ENCODE data around the gene AOAH.

The AOAH gene

DNA sequence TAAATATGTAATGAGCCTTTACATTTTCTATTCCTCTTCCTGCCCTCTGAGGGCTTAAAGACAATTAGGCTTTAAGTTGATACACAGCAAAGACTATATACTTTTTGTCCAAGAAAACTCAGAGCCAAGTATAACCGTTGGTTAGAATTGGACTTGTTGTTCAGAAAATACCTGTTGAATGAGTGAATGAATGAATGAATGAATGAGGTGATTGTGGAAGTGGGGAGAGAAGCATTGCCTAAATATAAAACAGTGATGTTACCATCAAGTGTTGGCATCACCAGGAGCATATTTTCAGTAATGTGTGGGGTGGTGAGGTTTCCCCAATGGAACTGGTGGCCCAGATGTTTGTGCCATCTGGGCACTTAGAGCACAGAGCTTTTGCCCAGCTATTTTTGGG is 106.9 kb downstream of the AOAH start:
- Histone ChIP-seq H3K9me3 (ENCODE audit: insufficient read depth, low read depth, low read length) (no peaks in the 10 kb centered on the region), H3K27ac (ENCODE audit: low read length) (no peak overlapping the region), H3K4me3 (ENCODE audit: low read length) (no peak overlapping the region), H3K9ac (ENCODE audit: low read depth, low read length) (no peak overlapping the region), H3K4me1 (ENCODE audit: insufficient read depth, low read length) (peaks cover 12% of the 10 kb centered on the region; the same call in 1 of the 2 replicates), H3K36me3 (ENCODE audit: insufficient read depth, low read depth, low read length) (no peaks in the 10 kb centered on the region), H3K27me3 (ENCODE audit: insufficient read depth, low read length) (no peaks in the 10 kb centered on the region)

DNA sequence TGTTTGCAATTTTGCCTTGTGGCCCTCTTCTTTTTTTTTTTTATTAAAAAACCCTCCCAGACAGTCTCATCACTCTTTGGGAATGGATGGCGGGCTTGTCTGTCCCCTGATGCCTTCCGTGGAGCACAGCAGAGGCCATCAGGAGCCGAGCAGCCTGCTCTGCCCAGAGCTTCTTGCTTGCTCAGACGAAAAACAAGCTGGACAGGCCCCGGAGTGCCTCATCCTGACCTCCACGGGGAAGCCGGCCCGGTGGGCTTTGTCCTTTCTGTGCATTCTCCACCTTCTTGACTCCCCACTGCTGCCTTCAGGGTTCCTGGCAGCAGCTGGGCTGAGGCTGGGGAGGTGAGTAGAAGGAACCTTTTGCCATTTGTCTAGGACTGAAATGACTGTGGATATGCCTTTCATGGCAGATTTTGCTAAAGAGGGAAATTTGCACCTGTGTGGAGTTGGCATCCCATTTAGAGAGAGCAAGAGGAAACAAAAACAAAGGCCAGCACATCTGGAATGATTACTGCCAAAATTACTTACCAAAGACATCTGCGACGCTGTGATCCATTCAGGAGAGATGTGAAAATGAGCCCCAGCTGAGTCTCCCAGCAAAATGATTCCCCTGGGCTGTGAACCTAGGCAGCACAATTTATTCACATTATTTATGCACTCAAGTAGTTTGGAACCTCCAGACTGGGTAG is 108.3 kb downstream of the AOAH start:
- Histone ChIP-seq H3K36me3 (ENCODE audit: insufficient read depth, low read depth, low read length) (no peaks in the 10 kb centered on the region), H3K27ac (ENCODE audit: low read length) (no peak overlapping the region), H3K4me1 (ENCODE audit: insufficient read depth, low read length) (peaks cover 12% of the 10 kb centered on the region; the same call in 1 of the 2 replicates), H3K27me3 (ENCODE audit: insufficient read depth, low read length) (no peaks in the 10 kb centered on the region), H3K9ac (ENCODE audit: low read depth, low read length) (no peak overlapping the region), H3K4me3 (ENCODE audit: low read length) (no peak overlapping the region), H3K9me3 (ENCODE audit: insufficient read depth, low read depth, low read length) (no peaks in the 10 kb centered on the region)

DNA sequence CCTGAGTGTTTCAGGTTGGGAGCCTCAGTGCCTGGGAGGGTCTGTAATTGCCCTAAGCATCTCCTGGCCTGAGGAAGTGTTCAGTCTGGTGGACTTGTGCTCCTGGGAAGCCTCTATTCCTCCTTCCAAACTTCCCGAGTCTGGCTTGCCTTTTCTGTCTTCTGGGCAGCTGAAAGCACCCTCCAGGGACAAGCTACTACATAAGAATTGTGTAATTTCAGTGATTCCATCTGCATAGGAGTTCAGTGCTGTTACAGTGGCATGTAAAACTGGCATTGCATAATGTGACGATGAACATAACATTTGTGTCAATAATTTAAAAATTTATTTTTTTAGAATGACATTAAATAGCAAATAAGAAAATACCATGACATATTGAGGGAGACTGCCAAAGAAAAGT is 109.3 kb downstream of the AOAH start:
- no peak overlapping the region for H3K9ac ChIP-seq (ENCODE audit: low read depth, low read length)
- peaks cover 12% of the 10 kb centered on the region; the same call in 1 of the 2 replicates for H3K4me1 ChIP-seq (ENCODE audit: insufficient read depth, low read length)
- no peaks in the 10 kb centered on the region for H3K27me3 ChIP-seq (ENCODE audit: insufficient read depth, low read length)
- H3K9me3 ChIP-seq (ENCODE audit: insufficient read depth, low read depth, low read length) = no peaks in the 10 kb centered on the region
- H3K36me3 ChIP-seq (ENCODE audit: insufficient read depth, low read depth, low read length) = no peaks in the 10 kb centered on the region
- H3K4me3 ChIP-seq (ENCODE audit: low read length) = no peak overlapping the region
- H3K27ac ChIP-seq (ENCODE audit: low read length) = no peak overlapping the region

DNA sequence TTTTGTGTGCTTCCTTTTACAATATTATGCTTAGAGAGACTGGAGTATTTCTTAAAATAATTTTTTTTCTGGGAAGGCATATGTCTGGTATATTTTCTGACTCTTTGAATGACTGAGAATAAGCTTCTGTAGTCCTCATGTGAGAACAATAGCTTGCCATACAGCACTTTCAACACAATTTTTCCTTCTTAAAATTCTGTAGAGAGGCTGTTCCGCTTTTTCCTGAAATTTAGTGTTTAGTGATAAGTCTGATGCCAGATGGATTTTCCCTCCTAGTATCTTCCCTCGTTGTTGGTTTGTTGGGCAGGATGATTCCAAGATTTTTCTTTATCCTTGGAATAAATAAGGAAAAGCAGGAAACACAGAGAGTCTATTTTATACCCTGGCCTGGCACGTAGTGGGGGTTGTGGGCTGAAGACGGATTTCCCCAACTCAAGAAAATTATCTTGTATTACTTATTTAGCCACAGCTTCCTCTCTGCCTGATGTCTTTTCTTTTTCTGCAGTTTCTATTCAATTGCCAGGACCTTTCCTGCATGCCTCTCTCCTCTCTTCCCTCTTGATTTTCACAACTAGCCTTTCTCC is 111.2 kb downstream of the AOAH start:
- H3K27me3 ChIP-seq (ENCODE audit: insufficient read depth, low read length) = no peaks in the 10 kb centered on the region
- no peaks in the 10 kb centered on the region for H3K9me3 ChIP-seq (ENCODE audit: insufficient read depth, low read depth, low read length)
- H3K4me1 ChIP-seq (ENCODE audit: insufficient read depth, low read length) = peaks cover 12% of the 10 kb centered on the region; the same call in 1 of the 2 replicates
- no peaks in the 10 kb centered on the region for H3K36me3 ChIP-seq (ENCODE audit: insufficient read depth, low read depth, low read length)
- no peak overlapping the region for H3K9ac ChIP-seq (ENCODE audit: low read depth, low read length)
- no peak overlapping the region for H3K27ac ChIP-seq (ENCODE audit: low read length)
- no peak overlapping the region for H3K4me3 ChIP-seq (ENCODE audit: low read length)

DNA sequence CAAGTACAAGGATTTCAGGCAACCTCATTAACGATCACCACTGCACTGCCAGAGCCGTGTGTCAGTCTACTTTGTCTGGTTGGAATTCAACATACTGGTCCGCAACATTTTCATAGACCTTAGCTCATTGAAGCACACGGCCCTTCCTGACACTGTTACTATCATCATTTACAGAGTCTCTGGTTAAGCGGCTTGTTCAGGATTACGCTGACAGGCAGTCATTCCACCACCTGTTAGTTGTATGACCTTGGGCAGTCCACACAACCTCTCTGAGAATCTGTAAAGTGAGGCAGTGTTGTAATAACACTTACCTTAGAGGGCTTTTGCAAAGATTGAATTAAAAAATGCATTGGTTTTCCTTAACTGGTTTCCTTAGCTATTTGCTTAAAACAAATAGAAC is 112.6 kb downstream of the AOAH start:
- H3K9ac ChIP-seq (ENCODE audit: low read depth, low read length) = no peak overlapping the region
- H3K36me3 ChIP-seq (ENCODE audit: insufficient read depth, low read depth, low read length) = no peaks in the 10 kb centered on the region
- no peaks in the 10 kb centered on the region for H3K27me3 ChIP-seq (ENCODE audit: insufficient read depth, low read length)
- H3K27ac ChIP-seq (ENCODE audit: low read length) = no peak overlapping the region
- peaks cover 22% of the 10 kb centered on the region for H3K4me1 ChIP-seq (ENCODE audit: insufficient read depth, low read length)
- H3K4me3 ChIP-seq (ENCODE audit: low read length) = no peak overlapping the region
- no peaks in the 10 kb centered on the region for H3K9me3 ChIP-seq (ENCODE audit: insufficient read depth, low read depth, low read length)

DNA sequence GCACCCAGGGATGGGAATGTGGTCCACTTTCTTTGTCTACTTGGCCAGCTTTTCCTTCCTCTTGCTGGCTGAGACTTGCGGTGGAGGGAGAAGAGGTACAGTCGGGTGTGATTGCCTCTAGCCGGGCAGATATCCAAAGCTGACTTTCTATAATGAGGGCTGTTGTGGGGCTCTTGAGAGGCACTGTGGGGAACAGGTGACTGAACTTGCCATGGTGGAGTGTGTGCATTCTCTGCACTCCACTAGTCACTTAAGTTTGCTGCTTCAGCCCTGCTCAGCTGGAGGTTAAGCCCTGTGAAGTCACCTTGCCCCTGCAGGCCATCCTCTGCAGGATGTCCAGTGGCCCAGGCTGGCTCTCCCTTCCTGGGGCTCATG is 116.6 kb downstream of the AOAH start:
- H3K27ac ChIP-seq (ENCODE audit: low read length) = no peak overlapping the region
- H3K36me3 ChIP-seq (ENCODE audit: insufficient read depth, low read depth, low read length) = no peaks in the 10 kb centered on the region
- H3K4me1 ChIP-seq (ENCODE audit: insufficient read depth, low read length) = peaks cover 9% of the 10 kb centered on the region
- no peak overlapping the region for H3K4me3 ChIP-seq (ENCODE audit: low read length)
- no peaks in the 10 kb centered on the region for H3K9me3 ChIP-seq (ENCODE audit: insufficient read depth, low read depth, low read length)
- no peaks in the 10 kb centered on the region for H3K27me3 ChIP-seq (ENCODE audit: insufficient read depth, low read length)
- H3K9ac ChIP-seq (ENCODE audit: low read depth, low read length) = no peak overlapping the region

DNA sequence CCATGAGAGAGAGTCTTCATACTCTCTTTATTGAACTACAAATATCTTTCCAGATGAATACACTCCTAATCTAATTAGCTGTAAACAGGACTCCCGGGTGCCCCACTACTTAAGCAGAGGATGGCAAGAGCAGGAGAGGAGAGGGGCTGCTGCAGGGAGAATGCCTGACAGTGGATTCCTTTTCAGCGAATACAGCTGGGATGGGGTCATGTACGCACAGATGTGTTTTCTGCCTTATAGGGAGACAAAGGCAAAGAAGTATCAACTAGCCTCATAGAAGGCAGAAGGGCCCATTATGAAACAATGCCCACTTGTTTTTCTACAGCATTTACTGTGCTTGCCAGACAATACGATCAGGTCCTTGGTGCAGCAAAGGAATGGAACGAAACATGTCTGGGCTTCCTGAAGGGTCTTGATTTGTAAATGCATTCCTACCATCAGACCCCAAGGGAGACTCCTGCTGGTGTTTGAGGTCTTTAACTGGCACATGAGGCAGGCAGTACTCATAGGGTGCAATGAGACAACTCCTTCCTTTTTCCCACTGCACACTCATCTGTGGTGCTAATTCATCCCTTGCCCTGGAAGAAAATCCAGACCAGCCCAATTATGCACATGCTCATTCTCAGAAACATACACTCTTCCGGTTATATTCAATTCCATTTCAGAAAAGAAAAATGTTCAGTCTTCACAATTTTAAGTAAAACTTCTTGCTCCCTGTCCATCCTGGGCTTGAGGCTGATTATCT is 117.1 kb downstream of the AOAH start:
- no peaks in the 10 kb centered on the region for H3K9me3 ChIP-seq (ENCODE audit: insufficient read depth, low read depth, low read length)
- peaks cover 9% of the 10 kb centered on the region for H3K4me1 ChIP-seq (ENCODE audit: insufficient read depth, low read length)
- no peak overlapping the region for H3K4me3 ChIP-seq (ENCODE audit: low read length)
- no peaks in the 10 kb centered on the region for H3K36me3 ChIP-seq (ENCODE audit: insufficient read depth, low read depth, low read length)
- no peak overlapping the region for H3K27ac ChIP-seq (ENCODE audit: low read length)
- H3K27me3 ChIP-seq (ENCODE audit: insufficient read depth, low read length) = no peaks in the 10 kb centered on the region
- no peak overlapping the region for H3K9ac ChIP-seq (ENCODE audit: low read depth, low read length)

DNA sequence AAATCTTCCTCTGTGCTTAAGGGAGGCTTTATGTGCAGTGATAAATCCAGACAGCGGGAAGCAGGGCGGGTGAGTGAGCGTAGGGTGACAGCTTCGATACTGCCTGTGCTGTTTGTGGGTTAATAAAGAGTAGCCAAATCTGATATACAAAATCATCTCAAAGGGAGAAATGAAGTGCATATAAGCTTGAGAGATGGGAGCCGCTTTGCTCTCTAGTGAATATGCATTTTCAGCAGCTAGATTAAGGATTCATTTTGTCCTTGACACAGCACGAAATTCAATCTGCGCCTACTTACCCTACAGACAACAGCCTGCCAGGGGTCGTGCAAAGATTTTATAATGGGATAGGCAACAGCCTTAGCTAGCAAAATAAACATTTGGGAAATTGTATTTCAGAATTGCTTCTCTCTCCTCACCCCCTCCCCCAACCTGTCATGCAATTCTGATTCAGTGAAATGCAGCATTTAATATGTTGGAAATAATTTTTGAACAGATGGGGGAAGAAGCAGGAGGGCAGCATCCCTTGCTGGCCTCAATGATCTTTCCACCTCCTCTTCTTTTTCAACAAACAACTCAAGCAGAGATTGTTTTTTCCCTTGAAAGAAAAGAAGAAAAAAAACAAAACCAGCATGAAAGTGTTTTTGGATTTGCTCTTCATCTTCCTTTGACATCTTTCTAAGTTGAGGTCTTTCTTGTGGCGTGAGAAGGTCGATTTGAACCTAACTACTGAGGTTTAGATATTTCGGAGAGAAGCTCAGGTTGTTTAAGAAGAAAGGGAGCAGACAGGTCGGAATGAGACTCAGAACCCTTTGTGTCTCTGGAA is 117.9 kb downstream of the AOAH start:
- H3K4me1 ChIP-seq (ENCODE audit: insufficient read depth, low read length) = peaks cover 9% of the 10 kb centered on the region
- H3K9me3 ChIP-seq (ENCODE audit: insufficient read depth, low read depth, low read length) = no peaks in the 10 kb centered on the region
- no peaks in the 10 kb centered on the region for H3K27me3 ChIP-seq (ENCODE audit: insufficient read depth, low read length)
- H3K9ac ChIP-seq (ENCODE audit: low read depth, low read length) = no peak overlapping the region
- H3K27ac ChIP-seq (ENCODE audit: low read length) = no peak overlapping the region
- no peak overlapping the region for H3K4me3 ChIP-seq (ENCODE audit: low read length)
- H3K36me3 ChIP-seq (ENCODE audit: insufficient read depth, low read depth, low read length) = no peaks in the 10 kb centered on the region

DNA sequence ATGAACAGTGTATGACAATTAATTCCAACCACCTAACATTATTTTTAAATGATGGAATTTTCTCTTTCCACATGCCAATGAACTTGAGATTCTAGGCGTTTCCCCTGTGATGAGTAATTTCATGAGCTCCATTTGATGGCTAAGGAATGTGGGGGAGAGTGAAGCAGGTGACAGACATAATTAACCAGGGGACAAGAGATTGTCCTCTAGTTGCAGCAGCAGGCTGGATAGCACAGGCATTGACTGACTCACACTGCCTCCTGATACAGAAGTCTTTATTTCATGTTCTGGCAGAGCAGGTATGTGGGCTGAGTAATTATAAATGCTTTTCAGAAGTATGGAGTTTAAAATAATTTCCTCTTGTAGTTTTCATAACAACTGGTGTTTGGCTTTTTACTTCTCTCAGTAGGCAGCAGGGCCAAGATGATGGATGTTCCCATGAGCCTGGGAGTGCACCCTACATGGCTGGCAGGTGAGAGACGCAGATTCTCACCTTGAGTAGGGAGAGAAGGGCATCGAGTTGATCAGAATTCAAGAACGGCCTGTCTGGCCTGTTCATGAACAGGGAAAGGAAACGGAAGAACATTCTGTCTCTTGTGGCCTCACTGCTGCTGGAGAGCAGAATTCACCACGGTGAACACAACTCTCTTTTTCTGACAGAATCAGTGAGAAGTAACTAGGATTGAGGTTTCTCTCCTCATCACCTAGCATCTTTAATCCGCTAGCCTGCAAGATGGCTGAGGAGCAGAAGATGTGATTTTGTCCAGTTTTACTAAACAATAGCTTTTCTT is 118.8 kb downstream of the AOAH start:
- Histone ChIP-seq H3K9me3 (ENCODE audit: insufficient read depth, low read depth, low read length) (no peaks in the 10 kb centered on the region), H3K36me3 (ENCODE audit: insufficient read depth, low read depth, low read length) (no peaks in the 10 kb centered on the region), H3K4me3 (ENCODE audit: low read length) (no peak overlapping the region), H3K9ac (ENCODE audit: low read depth, low read length) (no peak overlapping the region), H3K27ac (ENCODE audit: low read length) (no peak overlapping the region), H3K4me1 (ENCODE audit: insufficient read depth, low read length) (peaks cover 9% of the 10 kb centered on the region), H3K27me3 (ENCODE audit: insufficient read depth, low read length) (no peaks in the 10 kb centered on the region)

DNA sequence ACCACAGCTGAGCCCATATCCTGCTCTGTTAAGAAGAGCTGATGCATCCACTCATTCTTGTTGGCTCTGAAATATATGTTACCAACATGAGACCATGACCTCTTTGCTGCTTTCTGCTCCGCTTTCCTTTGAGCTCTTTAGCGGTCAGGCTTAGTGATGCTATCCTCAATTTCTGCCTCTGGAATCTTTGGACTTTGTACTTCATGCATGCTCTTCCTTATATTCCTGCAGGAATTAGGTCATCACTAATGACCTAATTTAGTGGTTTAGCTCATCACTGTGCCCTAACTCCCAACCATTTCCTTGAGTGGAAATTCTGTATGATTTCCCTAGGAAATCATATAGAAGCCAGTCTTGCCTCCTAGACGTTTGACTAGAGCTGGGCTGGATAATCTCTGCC is 119.5 kb downstream of the AOAH start:
- Histone ChIP-seq H3K4me3 (ENCODE audit: low read length) (no peak overlapping the region), H3K9me3 (ENCODE audit: insufficient read depth, low read depth, low read length) (no peaks in the 10 kb centered on the region), H3K27me3 (ENCODE audit: insufficient read depth, low read length) (no peaks in the 10 kb centered on the region), H3K9ac (ENCODE audit: low read depth, low read length) (no peak overlapping the region), H3K27ac (ENCODE audit: low read length) (no peak overlapping the region), H3K36me3 (ENCODE audit: insufficient read depth, low read depth, low read length) (no peaks in the 10 kb centered on the region), H3K4me1 (ENCODE audit: insufficient read depth, low read length) (peaks cover 9% of the 10 kb centered on the region)

Data from iPS-20b (cell line).